Neuronal stem cell (in vitro differentiated cells): ENCODE measurements around the gene CHCHD4.

Experiments used
- DNase-seq: peaks from one replicate; pipeline ENCODE4 v3.0.0-alpha.2; 2013; ENCODE audit warnings: low spot score
- H2AFZ ChIP-seq: one replicate; pipeline ENCODE4 v1.6.1; 2013; ENCODE audit warnings: mild to moderate bottlenecking, low read length, inconsistent platforms
- H2AK5ac ChIP-seq: 2 replicates; pipeline ENCODE4 v1.6.1; 2013; ENCODE audit warnings: low read depth, mild to moderate bottlenecking, inconsistent platforms, low read length, moderate library complexity, mixed read lengths
- H2BK120ac ChIP-seq: 2 replicates; pipeline ENCODE4 v1.6.1; 2013; ENCODE audit warnings: low read depth, mild to moderate bottlenecking, inconsistent platforms, low read length, moderate library complexity, mixed read lengths
- H2BK12ac ChIP-seq: one replicate; pipeline ENCODE4 v1.6.1; 2013; ENCODE audit warnings: low read length, inconsistent platforms
- H2BK15ac ChIP-seq: 2 replicates; pipeline ENCODE4 v1.6.1; 2013; ENCODE audit warnings: mild to moderate bottlenecking, low read length, inconsistent platforms, mixed read lengths
- H2BK5ac ChIP-seq: one replicate; pipeline ENCODE4 v1.6.1; 2013; ENCODE audit warnings: inconsistent platforms, mild to moderate bottlenecking, low read length, moderate library complexity
- H3K14ac ChIP-seq: one replicate; pipeline ENCODE4 v1.6.1; 2013; ENCODE audit warnings: low read length, inconsistent platforms
- H3K18ac ChIP-seq: 2 replicates; pipeline ENCODE4 v1.6.1; 2013; ENCODE audit warnings: low read length, inconsistent platforms
- H3K23ac ChIP-seq: 2 replicates; pipeline ENCODE4 v1.6.1; 2013; ENCODE audit warnings: low read depth, mild to moderate bottlenecking, mixed read lengths, low read length, inconsistent platforms; ENCODE audit not compliant: poor library complexity
- H3K27ac ChIP-seq: replicated peaks from 3 replicates; pipeline ENCODE4 v1.5.1; 2013; ENCODE audit warnings: low read length, inconsistent platforms
- H3K27me3 ChIP-seq, 3 experiments: 2 replicates each; pipeline ENCODE4 v1.6.1; 2013; ENCODE audit warnings: low read length in 3 of 3, mild to moderate bottlenecking in 2 of 3, inconsistent platforms in 1 of 3, low read depth in 1 of 3, mixed read lengths in 1 of 3, moderate library complexity in 1 of 3; ENCODE audit not compliant: control insufficient read depth in 3 of 3, insufficient read depth in 3 of 3
- H3K36me3 ChIP-seq, 2 donors: replicated peaks in 1 of 2; 2 replicates each; pipeline ENCODE4 v1.6.1; 2013; ENCODE audit warnings: low read length in 2 of 2; ENCODE audit not compliant: control insufficient read depth in 2 of 2, insufficient read depth in 2 of 2
- H3K4ac ChIP-seq: 2 replicates; pipeline ENCODE4 v1.6.1; 2013; ENCODE audit warnings: inconsistent platforms, mild to moderate bottlenecking, low read length, moderate library complexity
- H3K4me1 ChIP-seq, 2 donors: 1 replicate in 1 of 2; 2 replicates in 1 of 2; pipeline ENCODE4 v1.6.1; 2013; ENCODE audit warnings: low read length in 2 of 2, low read depth in 1 of 2; ENCODE audit not compliant: control insufficient read depth in 2 of 2, insufficient read depth in 1 of 2
- H3K4me2 ChIP-seq: one replicate; pipeline ENCODE4 v1.6.1; 2013; ENCODE audit warnings: mild to moderate bottlenecking, low read length, inconsistent platforms; ENCODE audit not compliant: insufficient read depth, poor library complexity, severe bottlenecking
- H3K4me3 ChIP-seq, 2 donors: 2 replicates each; pipeline ENCODE4 v1.5.1; 2013; ENCODE audit warnings: low read length in 2 of 2, mild to moderate bottlenecking in 2 of 2, inconsistent platforms in 1 of 2, moderate library complexity in 1 of 2
- H3K79me1 ChIP-seq: one replicate; pipeline ENCODE4 v1.6.1; 2013; ENCODE audit warnings: low read depth, mild to moderate bottlenecking, inconsistent platforms, low read length, moderate library complexity
- H3K9ac ChIP-seq: one replicate; pipeline ENCODE4 v1.6.1; 2013; ENCODE audit warnings: mild to moderate bottlenecking, low read depth, low read length, inconsistent platforms; ENCODE audit not compliant: poor library complexity
- H3K9me3 ChIP-seq, 2 donors: replicated peaks in 1 of 2; 2 replicates each; pipeline versions ENCODE3 to v1.6.1; 2013; ENCODE audit warnings: low read length in 2 of 2, mild to moderate bottlenecking in 2 of 2, inconsistent platforms in 1 of 2, low read depth in 1 of 2, mixed read lengths in 1 of 2, moderate library complexity in 1 of 2; ENCODE audit not compliant: control insufficient read depth in 2 of 2, insufficient read depth in 1 of 2
- H4K8ac ChIP-seq: one replicate; pipeline ENCODE4 v1.6.1; 2013; ENCODE audit warnings: low read depth, mild to moderate bottlenecking, inconsistent platforms, low read length, moderate library complexity
- H4K91ac ChIP-seq: one replicate; pipeline ENCODE4 v1.6.1; 2013; ENCODE audit warnings: low read length, low read depth, mild to moderate bottlenecking, inconsistent platforms; ENCODE audit not compliant: poor library complexity
- WGBS, 2 donors: extraction: QIAGEN DNeasy Blood & Tissue Kit; methylation state at CpG; one replicate each; pipeline ENCODE4 v1.1.7; 2013; ENCODE audit warnings: missing lambda C conversion rate in 2 of 2, mixed read lengths in 1 of 2; ENCODE audit not compliant: insufficient read length in 2 of 2, insufficient replicate concordance in 1 of 2; ENCODE audit errors: extremely low coverage in 2 of 2; 5-methylcytosine and 5-hydroxymethylcytosine counted together

Gene CHCHD4

GRCh38 chr3:14097616-14098391 lies 26.9 kb downstream of the CHCHD4 start:
- Histone ChIP-seq H3K27ac (no peak overlapping the region), H2AFZ (no peak overlapping the region), H3K4me3 (no peak overlapping the region), H3K79me1 (no peaks in the 10 kb centered on the region), H3K14ac (no peak overlapping the region), H2BK5ac (no peak overlapping the region), H3K4me2 (no peak overlapping the region), H3K27me3 (peaks cover 0 to 5% (median 0%) of the 10 kb centered on the region in 3 experiments), H3K9me3 (peaks cover 0 to 1% of the 10 kb centered on the region in 2 donors), H4K8ac (no peak overlapping the region), H3K23ac (no peak overlapping the region), H2AK5ac (no peak overlapping the region), H3K18ac (no peak overlapping the region), H3K4ac (no peak overlapping the region), H2BK15ac (no peak overlapping the region), H4K91ac (no peak overlapping the region), H3K36me3 (no peaks in the 10 kb centered on the region), H3K9ac (no peak overlapping the region), H2BK120ac (no peak overlapping the region), H3K4me1 (no peaks in the 10 kb centered on the region), H2BK12ac (no peak overlapping the region)
- DNase-seq: no peak
- no CpG with 5 or more reads among the region's 5 CpGs for WGBS, 2 donors

- Histone ChIP-seq H2BK120ac (no peak overlapping the region), H4K91ac (no peak overlapping the region), H3K23ac (no peak overlapping the region), H3K14ac (no peak overlapping the region), H4K8ac (no peak overlapping the region), H2BK5ac (no peak overlapping the region), H2BK15ac (no peak overlapping the region), H3K4me3 (no peak overlapping the region), H3K9me3 (peaks cover 0 to 1% of the 10 kb centered on the region in 2 donors), H2AK5ac (no peak overlapping the region), H3K79me1 (no peaks in the 10 kb centered on the region), H3K4ac (no peak overlapping the region), H3K4me2 (no peak overlapping the region), H3K27ac (no peak overlapping the region), H2AFZ (no peak overlapping the region), H3K36me3 (no peaks in the 10 kb centered on the region), H3K18ac (no peak overlapping the region), H2BK12ac (no peak overlapping the region), H3K4me1 (no peaks in the 10 kb centered on the region), H3K9ac (no peak overlapping the region), H3K27me3 (peaks cover 0 to 5% (median 0%) of the 10 kb centered on the region in 3 experiments)
- no peak for DNase-seq
- no CpG with 5 or more reads among the region's 3 CpGs for WGBS, 2 donors
These were observed 27.9 kb downstream of the CHCHD4 start for GRCh38 chr3:14096742-14097141.

- H4K91ac ChIP-seq: no peak overlapping the region
- no peak overlapping the region for H3K4me2 ChIP-seq
- H3K79me1 ChIP-seq: no peaks in the 10 kb centered on the region
- no peak overlapping the region for H2BK5ac ChIP-seq
- no peak overlapping the region for H3K14ac ChIP-seq
- H3K36me3 ChIP-seq: no peaks in the 10 kb centered on the region
- H3K4ac ChIP-seq: no peak overlapping the region
- H2BK120ac ChIP-seq: no peak overlapping the region
- H3K27ac ChIP-seq: no peak overlapping the region
- H3K18ac ChIP-seq: no peak overlapping the region
- DNase-seq: no peak
- no peak overlapping the region for H2AFZ ChIP-seq
- no peak overlapping the region for H2BK12ac ChIP-seq
- H4K8ac ChIP-seq: no peak overlapping the region
- no peak overlapping the region for H3K9ac ChIP-seq
- no peak overlapping the region for H2AK5ac ChIP-seq
- H3K4me1 ChIP-seq: no peaks in the 10 kb centered on the region
- H3K9me3 ChIP-seq: peaks cover 0 to 1% of the 10 kb centered on the region in 2 donors
- peaks cover 0 to 5% (median 0%) of the 10 kb centered on the region in 3 experiments for H3K27me3 ChIP-seq
- no peak overlapping the region for H3K23ac ChIP-seq
- H3K4me3 ChIP-seq: no peak overlapping the region
- H2BK15ac ChIP-seq: no peak overlapping the region
These were observed 30.8 kb downstream of the CHCHD4 start for GRCh38 chr3:14093831-14094230.

- DNase-seq: no peak
- Histone ChIP-seq H3K23ac (no peak overlapping the region), H3K27me3 (peaks cover 0 to 5% (median 0%) of the 10 kb centered on the region in 3 experiments), H3K79me1 (no peaks in the 10 kb centered on the region), H3K36me3 (no peaks in the 10 kb centered on the region), H2BK5ac (no peak overlapping the region), H3K9ac (no peak overlapping the region), H4K8ac (no peak overlapping the region), H3K14ac (no peak overlapping the region), H4K91ac (no peak overlapping the region), H3K4me3 (no peak overlapping the region), H2BK12ac (no peak overlapping the region), H3K9me3 (peaks cover 0 to 6% of the 10 kb centered on the region in 2 donors), H2BK120ac (no peak overlapping the region), H3K4me1 (no peaks in the 10 kb centered on the region), H3K4ac (no peak overlapping the region), H3K27ac (no peak overlapping the region), H2AK5ac (no peak overlapping the region), H3K4me2 (no peak overlapping the region), H2BK15ac (no peak overlapping the region), H3K18ac (no peak overlapping the region), H2AFZ (no peak overlapping the region)
- WGBS, 2 donors: no CpG with 5 or more reads among the region's 2 CpGs
These were observed 32.2 kb downstream of the CHCHD4 start for GRCh38 chr3:14092464-14092863.
